ENCODE results near the gene FADS2.
"Not testable (repeated sequence)": the region's sequence is repeated elsewhere in the genome, so short reads cannot be mapped to it uniquely, and the experiment has no call there.

FADS2 gene

GRCh38 chr11:61869708-61870451 is 41.8 kb downstream of the FADS2 start:
- no peak for DNase-seq

- no peak for DNase-seq
Measured at GRCh38 chr11:61870541-61871031, 42.5 kb downstream of the FADS2 start.

GRCh38 chr11:61871158-61871597 is 43.1 kb downstream of the FADS2 start:
- peak; percentile 81 for DNase-seq

GRCh38 chr11:61872935-61873565 is 45.0 kb downstream of the FADS2 start:
- DNase-seq: no peak

- DNase-seq: no peak
Measured at GRCh38 chr11:61873588-61874376, 45.7 kb downstream of the FADS2 start.

GRCh38 chr11:61874377-61874809 is 46.3 kb downstream of the FADS2 start:
- no peak for DNase-seq

GRCh38 chr11:61874853-61875252 is 46.8 kb downstream of the FADS2 start:
- no peak for DNase-seq

- DNase-seq: no peak
Measured at GRCh38 chr11:61875698-61876097, 47.6 kb downstream of the FADS2 start.

- DNase-seq: no peak
Measured at GRCh38 chr11:61879152-61879551, 51.1 kb downstream of the FADS2 start.

GRCh38 chr11:61880031-61880430 is 51.9 kb downstream of the FADS2 start:
- DNase-seq: no peak

GRCh38 chr11:61880454-61880853 is 52.4 kb downstream of the FADS2 start:
- no peak for DNase-seq

GRCh38 chr11:61881397-61881796 is 53.3 kb downstream of the FADS2 start:
- no peak for DNase-seq

GRCh38 chr11:61882267-61882666 is 54.2 kb downstream of the FADS2 start:
- not testable (repeated sequence) for DNase-seq

- DNase-seq: no peak
Measured at GRCh38 chr11:61882879-61883278, 54.8 kb downstream of the FADS2 start.

GRCh38 chr11:61883327-61883726 is 55.2 kb downstream of the FADS2 start:
- no peak for DNase-seq

- no peak for DNase-seq
Measured at GRCh38 chr11:61883947-61884346, 55.8 kb downstream of the FADS2 start.

GRCh38 chr11:61885166-61885778 is 57.2 kb downstream of the FADS2 start:
- DNase-seq: no peak

GRCh38 chr11:61885784-61886580 is 57.9 kb downstream of the FADS2 start:
- no peak for DNase-seq

GRCh38 chr11:61886643-61887042 is 58.5 kb downstream of the FADS2 start:
- no peak for DNase-seq

- DNase-seq: no peak
Measured at GRCh38 chr11:61887839-61888494, 59.9 kb downstream of the FADS2 start.

GRCh38 chr11:61888590-61888989 is 60.5 kb downstream of the FADS2 start:
- DNase-seq: no peak

GRCh38 chr11:61889831-61890230 is 61.7 kb downstream of the FADS2 start:
- no peak for DNase-seq
